ENCODE measurements around the gene INPP5J.

INPP5J gene

GRCh38 chr22:31176923-31177322 lies 54.2 kb downstream of the INPP5J start:
- Histone ChIP-seq H3K4me3 (ENCODE audit: extremely low read depth, insufficient read depth, low read length, poor library complexity, severe bottlenecking) (no peak overlapping the region), H3K36me3 (ENCODE audit: control insufficient read depth, insufficient read depth, low read length) (peaks cover 51% of the 10 kb centered on the region), H3K4me1 (ENCODE audit: control insufficient read depth, insufficient read depth, low read length, poor library complexity, severe bottlenecking) (peaks cover 14% of the 10 kb centered on the region), H3K9me3 (ENCODE audit: control insufficient read depth, low read length) (no peaks in the 10 kb centered on the region), H3K27ac (ENCODE audit: low read depth, low read length, severe bottlenecking) (no peak overlapping the region)
- 100% methylated on average over 1 of the region's 1 CpG for WGBS, 2 experiments (ENCODE audit: insufficient coverage in 2 of 2)

- Histone ChIP-seq H3K27ac (ENCODE audit: low read depth, low read length, severe bottlenecking) (no peak overlapping the region), H3K4me1 (ENCODE audit: control insufficient read depth, insufficient read depth, low read length, poor library complexity, severe bottlenecking) (peaks cover 14% of the 10 kb centered on the region), H3K36me3 (ENCODE audit: control insufficient read depth, insufficient read depth, low read length) (peaks cover 53% of the 10 kb centered on the region), H3K4me3 (ENCODE audit: extremely low read depth, insufficient read depth, low read length, poor library complexity, severe bottlenecking) (no peak overlapping the region), H3K9me3 (ENCODE audit: control insufficient read depth, low read length) (no peaks in the 10 kb centered on the region)
- 90 to 95% methylated on average over 6 of the region's 6 CpGs for WGBS, 2 experiments (ENCODE audit: insufficient coverage in 2 of 2)
Observed at GRCh38 chr22:31177420-31178162, 54.8 kb downstream of the INPP5J start.

GRCh38 chr22:31178859-31179258 lies 56.1 kb downstream of the INPP5J start:
- Histone ChIP-seq H3K4me3 (ENCODE audit: extremely low read depth, insufficient read depth, low read length, poor library complexity, severe bottlenecking) (no peak overlapping the region), H3K36me3 (ENCODE audit: control insufficient read depth, insufficient read depth, low read length) (peaks cover 65% of the 10 kb centered on the region), H3K27ac (ENCODE audit: low read depth, low read length, severe bottlenecking) (no peak overlapping the region), H3K9me3 (ENCODE audit: control insufficient read depth, low read length) (no peaks in the 10 kb centered on the region), H3K4me1 (ENCODE audit: control insufficient read depth, insufficient read depth, low read length, poor library complexity, severe bottlenecking) (peaks cover 3% of the 10 kb centered on the region)
- WGBS, 2 experiments (ENCODE audit: insufficient coverage in 2 of 2), result 91 to 100% methylated on average over 2 of the region's 2 CpGs

- H3K4me1 ChIP-seq (ENCODE audit: control insufficient read depth, insufficient read depth, low read length, poor library complexity, severe bottlenecking), result no peaks in the 10 kb centered on the region
- WGBS, 2 experiments (ENCODE audit: insufficient coverage in 2 of 2), result 100% methylated on average over 1 of the region's 1 CpG
- H3K36me3 ChIP-seq (ENCODE audit: control insufficient read depth, insufficient read depth, low read length), result peaks cover 67% of the 10 kb centered on the region
- H3K27ac ChIP-seq (ENCODE audit: low read depth, low read length, severe bottlenecking), result no peak overlapping the region
- no peaks in the 10 kb centered on the region for H3K9me3 ChIP-seq (ENCODE audit: control insufficient read depth, low read length)
- no peak overlapping the region for H3K4me3 ChIP-seq (ENCODE audit: extremely low read depth, insufficient read depth, low read length, poor library complexity, severe bottlenecking)
Observed at GRCh38 chr22:31179345-31179744, 56.6 kb downstream of the INPP5J start.

- no peak overlapping the region for H3K4me3 ChIP-seq (ENCODE audit: extremely low read depth, insufficient read depth, low read length, poor library complexity, severe bottlenecking)
- no peaks in the 10 kb centered on the region for H3K9me3 ChIP-seq (ENCODE audit: control insufficient read depth, low read length)
- H3K36me3 ChIP-seq (ENCODE audit: control insufficient read depth, insufficient read depth, low read length), result peaks cover 62% of the 10 kb centered on the region
- WGBS, 2 experiments (ENCODE audit: insufficient coverage in 2 of 2), result 95 to 97% methylated on average over 25 of the region's 30 CpGs
- no peaks in the 10 kb centered on the region for H3K4me1 ChIP-seq (ENCODE audit: control insufficient read depth, insufficient read depth, low read length, poor library complexity, severe bottlenecking)
- H3K27ac ChIP-seq (ENCODE audit: low read depth, low read length, severe bottlenecking), result no peak overlapping the region
Observed at GRCh38 chr22:31184015-31184414, 61.2 kb downstream of the INPP5J start.
